A549 (cell line): ENCODE data around the gene PMM2. TPM values are rescaled to one million over a fixed set of nuclear protein-coding genes. Genes with fewer than 3 reads are reported as not detected.

ENCODE experiments used
- ATAC-seq, 2 experiments: fragments of 200-7000 bp in 1 of 2; fragments of >200 bp in 1 of 2; cut with Nextera tagmentation in 1 of 2; cut with Tn5 transposase in 1 of 2; 3 replicates each; pipeline versions ENCODE4 v1.8.0 to v1.9.1; 2018 to 2020; ENCODE audit warnings: mild to moderate bottlenecking in 1 of 2, moderate library complexity in 1 of 2
- CTCF ChIA-PET: fragments of 300-600 bp; sonication (Branson Sonifier 250); formaldehyde crosslinking; extraction: SDS; loops from one replicate; lab custom pipeline; 2021; ENCODE audit warnings: antibody characterized with exemption, inconsistent platforms; lab: Yijun Ruan, JAX
- POLR2A ChIA-PET: fragments of 350-600 bp; formaldehyde crosslinking; extraction: SDS; loops from one replicate; lab custom pipeline; 2021; ENCODE audit warnings: antibody characterized with exemption, inconsistent platforms; lab: Yijun Ruan, JAX
- DNase-seq, 2 experiments: peaks; one replicate each; pipeline versions ENCODE4 v3.0.0 to v3.0.0-alpha.2; 2011 to 2016; ENCODE audit warnings: low read depth in 1 of 2, low spot score in 1 of 2
- FAIRE-seq: peaks from 2 replicates; lab custom pipeline; 2011; peaks lifted over from hg19 to GRCh38; lab: Jason Lieb, UNC
- H3K27ac ChIP-seq, 2 experiments: fragments of >200 bp; sonication (Bioruptor Twin); formaldehyde crosslinking; 3 replicates each; pipeline ENCODE4 v1.5.1; 2016 to 2017
- H3K4me1 ChIP-seq: fragments of >200 bp; sonication (Bioruptor Twin); formaldehyde crosslinking; 3 replicates; pipeline ENCODE4 v1.6.1; 2016
- H3K4me2 ChIP-seq: fragments of >200 bp; sonication (Bioruptor Twin); formaldehyde crosslinking; 3 replicates; pipeline ENCODE4 v1.6.1; 2016
- H3K4me3 ChIP-seq: fragments of >200 bp; sonication (Bioruptor Twin); formaldehyde crosslinking; 3 replicates; pipeline ENCODE4 v1.5.1; 2016
- H3K9me3 ChIP-seq: fragments of >200 bp; sonication (Bioruptor Twin); formaldehyde crosslinking; 3 replicates; pipeline ENCODE4 v1.6.1; 2016
- BHLHE40 ChIP-seq: IDR thresholded peaks from 2 replicates; pipeline ENCODE4 v1.6.1; 2012; ENCODE audit warnings: low read depth, low read length, inconsistent platforms
- CHD4 ChIP-seq: fragments of 200-600 bp; sonication (generic); IDR thresholded peaks from 2 replicates; pipeline ENCODE4 v1.6.1; 2016; ENCODE audit warnings: antibody characterized with exemption, mild to moderate bottlenecking, borderline replicate concordance
- E2F6 ChIP-seq: IDR thresholded peaks from 2 replicates; pipeline ENCODE4 v1.6.1; 2012; ENCODE audit warnings: low read depth, borderline replicate concordance
- EHF ChIP-seq: fragments of 250-450 bp; sonication (Bioruptor Pico); IDR thresholded peaks from 2 replicates; pipeline ENCODE4 v1.5.0; 2020; ENCODE audit warnings: mild to moderate bottlenecking
- ELK1 ChIP-seq: fragments of 150-350 bp; IDR thresholded peaks from 2 replicates; pipeline ENCODE4 v1.6.1; 2014; ENCODE audit warnings: low read depth, mild to moderate bottlenecking, low read length
- ESRRA ChIP-seq: fragments of 150-350 bp; IDR thresholded peaks from 2 replicates; pipeline ENCODE4 v1.6.1; 2014; ENCODE audit warnings: mild to moderate bottlenecking, low read length, borderline replicate concordance
- FOXS1 ChIP-seq: fragments of 250-450 bp; sonication (Bioruptor Pico); IDR thresholded peaks from 2 replicates; pipeline ENCODE4 v1.5.0; 2020; ENCODE audit warnings: mild to moderate bottlenecking, moderate library complexity
- HDAC2 ChIP-seq: fragments of 200-600 bp; sonication (generic); IDR thresholded peaks from 2 replicates; pipeline ENCODE4 v1.6.1; 2016
- HEYL ChIP-seq: fragments of 250-450 bp; sonication (Bioruptor Pico); IDR thresholded peaks from 2 replicates; pipeline ENCODE4 v1.8.0; 2021; ENCODE audit warnings: mild to moderate bottlenecking, moderate library complexity
- HOXA7 ChIP-seq: fragments of 250-450 bp; sonication (Bioruptor Pico); IDR thresholded peaks from 2 replicates; pipeline ENCODE4 v1.5.0; 2020; ENCODE audit warnings: mild to moderate bottlenecking, moderate library complexity
- HOXB5 ChIP-seq: fragments of 250-450 bp; sonication (Bioruptor Pico); IDR thresholded peaks from 2 replicates; pipeline ENCODE4 v1.5.0; 2020; ENCODE audit warnings: mild to moderate bottlenecking, moderate library complexity
- JUN ChIP-seq, 2 experiments: fragments of >200 bp; sonication (Bioruptor Twin); formaldehyde crosslinking; IDR thresholded peaks; 2 replicates in 1 of 2; 3 replicates in 1 of 2; pipeline ENCODE4 v1.6.1; 2016 to 2017
- JUNB ChIP-seq: fragments of >200 bp; sonication (Bioruptor Twin); formaldehyde crosslinking; IDR thresholded peaks from 2 replicates; pipeline ENCODE4 v1.6.1; 2016
- KDM1A ChIP-seq: fragments of 200-600 bp; sonication (generic); IDR thresholded peaks from 2 replicates; pipeline ENCODE4 v1.6.1; 2016; ENCODE audit warnings: low read depth, mild to moderate bottlenecking
- MAZ ChIP-seq: fragments of 150-350 bp; IDR thresholded peaks from 2 replicates; pipeline ENCODE4 v1.6.1; 2014; ENCODE audit warnings: antibody characterized with exemption, low read depth, low read length, borderline replicate concordance
- MYC ChIP-seq: IDR thresholded peaks from 2 replicates; pipeline ENCODE4 v1.6.1; 2012; ENCODE audit warnings: mild to moderate bottlenecking, inconsistent platforms, low read length, improper control_type of control experiment, borderline replicate concordance
- NPAS2 ChIP-seq: fragments of 250-450 bp; sonication (Bioruptor Pico); IDR thresholded peaks from 2 replicates; pipeline ENCODE4 v1.8.0; 2022; ENCODE audit warnings: mild to moderate bottlenecking, moderate library complexity, borderline replicate concordance
- PHF8 ChIP-seq: fragments of 200-600 bp; sonication (generic); IDR thresholded peaks from 2 replicates; pipeline ENCODE4 v1.6.1; 2016; ENCODE audit warnings: low read depth, mild to moderate bottlenecking, antibody characterized with exemption, moderate library complexity, borderline replicate concordance
- RARB ChIP-seq: fragments of 250-450 bp; sonication (Bioruptor Pico); IDR thresholded peaks from 2 replicates; pipeline ENCODE4 v1.8.0; 2021; ENCODE audit warnings: mild to moderate bottlenecking, moderate library complexity
- RCOR1 ChIP-seq: fragments of 150-350 bp; IDR thresholded peaks from 2 replicates; pipeline ENCODE4 v1.6.1; 2014; ENCODE audit warnings: antibody characterized with exemption, low read length, low read depth
- RFX5 ChIP-seq: fragments of 450-650 bp; IDR thresholded peaks from 2 replicates; pipeline ENCODE4 v1.7.1; 2014; ENCODE audit warnings: antibody characterized with exemption, mild to moderate bottlenecking, moderate library complexity
- RNF2 ChIP-seq: fragments of 200-600 bp; sonication (generic); IDR thresholded peaks from 2 replicates; pipeline ENCODE4 v1.6.1; 2016; ENCODE audit warnings: low read depth, mild to moderate bottlenecking, antibody characterized with exemption, moderate library complexity, borderline replicate concordance
- SREBF2 ChIP-seq: fragments of 450-650 bp; IDR thresholded peaks from 2 replicates; pipeline ENCODE4 v1.6.1; 2014; ENCODE audit warnings: mild to moderate bottlenecking, moderate library complexity
- TFCP2L1 ChIP-seq: fragments of 250-450 bp; sonication (Bioruptor Pico); IDR thresholded peaks from 2 replicates; pipeline ENCODE4 v1.5.0; 2021; ENCODE audit warnings: mild to moderate bottlenecking
- TP53 ChIP-seq: fragments of 250-450 bp; sonication (Bioruptor Pico); IDR thresholded peaks from 2 replicates; pipeline ENCODE4 v1.5.0; 2021; ENCODE audit warnings: mild to moderate bottlenecking, moderate library complexity
- USF2 ChIP-seq: fragments of 450-650 bp; IDR thresholded peaks from 2 replicates; pipeline ENCODE4 v1.6.1; 2014; ENCODE audit warnings: antibody characterized with exemption
- ZC3H11A ChIP-seq: fragments of 450-650 bp; IDR thresholded peaks from 2 replicates; pipeline ENCODE4 v1.6.1; 2014; ENCODE audit warnings: antibody characterized with exemption, mild to moderate bottlenecking
- WGBS: methylation state at CpG from one replicate; pipeline ENCODE4 v1.1.6; 2017; ENCODE audit errors: missing lambda C conversion rate; 5-methylcytosine and 5-hydroxymethylcytosine counted together
- polyA plus RNA-seq, 4 experiments: library from polyadenylated mRNA; depleted of rRNA in 3 of 4; stranded (reverse); fragments of >200 nt; fragmentation: RNase III in 1 of 4; extraction: RNeasy Plus Mini Kit Qiagen cat#74134 plus additional on column Dnase treatment in 1 of 4; gene quantifications; 2 replicates in 3 of 4; 3 replicates in 1 of 4; pipeline ENCODE4 v1.2.3, GENCODE V29; 2011 to 2017
- TF ChIP-seq, protein P1 (sequence below): fragments of >200 bp; sonication (Bioruptor Twin); formaldehyde crosslinking; IDR thresholded peaks from 3 replicates; pipeline ENCODE4 v1.5.1; 2016
- TF ChIP-seq, protein P2 (sequence below): fragments of 250-450 bp; sonication (Bioruptor Pico); IDR thresholded peaks from 2 replicates; pipeline ENCODE4 v1.5.0; 2021; ENCODE audit warnings: mild to moderate bottlenecking, moderate library complexity, borderline replicate concordance

PMM2 gene
- polyA plus RNA-seq, 2 of the 4 experiments (the other 2 are of a cell fraction), result 56.6 to 72.4 TPM

GRCh38 chr16:8887431-8887765 is 89.8 kb downstream of the PMM2 start:
- H3K27ac ChIP-seq, result no peak overlapping the region
- H3K4me1 ChIP-seq, result peaks cover 23% of the 10 kb centered on the region
- H3K4me2 ChIP-seq, result no peak overlapping the region
- H3K4me3 ChIP-seq, result no peak overlapping the region
- DNase-seq (no peak), FAIRE-seq (no peak), ATAC-seq (no peak)
- 95% methylated on average over 6 of the region's 6 CpGs for WGBS
- ChIA-PET POLR2A (no interaction called here), CTCF (interaction anchor here (1.6 to 9.0 kb wide), 2 partner anchors 8 to 120 kb away, joined by 4 to 147 read pairs; no protein-coding TSS in a partner anchor)
- H3K9me3 ChIP-seq, result no peaks in the 10 kb centered on the region
- no peak for TF ChIP-seq HOXA7 (CRISPR knock-in tag)
- TF ChIP-seq USF2, result no peak
- TF ChIP-seq ESRRA, result no peak
- no peak for TF ChIP-seq HDAC2
- TF ChIP-seq, protein P1, sequence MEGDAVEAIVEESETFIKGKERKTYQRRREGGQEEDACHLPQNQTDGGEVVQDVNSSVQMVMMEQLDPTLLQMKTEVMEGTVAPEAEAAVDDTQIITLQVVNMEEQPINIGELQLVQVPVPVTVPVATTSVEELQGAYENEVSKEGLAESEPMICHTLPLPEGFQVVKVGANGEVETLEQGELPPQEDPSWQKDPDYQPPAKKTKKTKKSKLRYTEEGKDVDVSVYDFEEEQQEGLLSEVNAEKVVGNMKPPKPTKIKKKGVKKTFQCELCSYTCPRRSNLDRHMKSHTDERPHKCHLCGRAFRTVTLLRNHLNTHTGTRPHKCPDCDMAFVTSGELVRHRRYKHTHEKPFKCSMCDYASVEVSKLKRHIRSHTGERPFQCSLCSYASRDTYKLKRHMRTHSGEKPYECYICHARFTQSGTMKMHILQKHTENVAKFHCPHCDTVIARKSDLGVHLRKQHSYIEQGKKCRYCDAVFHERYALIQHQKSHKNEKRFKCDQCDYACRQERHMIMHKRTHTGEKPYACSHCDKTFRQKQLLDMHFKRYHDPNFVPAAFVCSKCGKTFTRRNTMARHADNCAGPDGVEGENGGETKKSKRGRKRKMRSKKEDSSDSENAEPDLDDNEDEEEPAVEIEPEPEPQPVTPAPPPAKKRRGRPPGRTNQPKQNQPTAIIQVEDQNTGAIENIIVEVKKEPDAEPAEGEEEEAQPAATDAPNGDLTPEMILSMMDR, result no peak
- TF ChIP-seq RFX5, result no peak
- TF ChIP-seq RCOR1, result no peak
- TF ChIP-seq ELK1, result no peak
- TF ChIP-seq JUNB, result no peak
- no peak for TF ChIP-seq MYC
- TF ChIP-seq ZC3H11A, result no peak
- TF ChIP-seq SREBF2, result no peak
- TF ChIP-seq PHF8, result no peak
- no peak for TF ChIP-seq TP53 (CRISPR knock-in tag)
- TF ChIP-seq KDM1A, result no peak
- no peak for TF ChIP-seq MAZ
- TF ChIP-seq EHF (CRISPR knock-in tag), result no peak
- no peak for TF ChIP-seq HEYL (CRISPR knock-in tag)
- TF ChIP-seq JUN (IDR thresholded peaks at IDR 0.05), result no peak
- TF ChIP-seq CHD4, result no peak

- ATAC-seq, result no peak
- POLR2A ChIA-PET, result no interaction called here
- no peak for TF ChIP-seq ESRRA
- TF ChIP-seq RNF2, result no peak
- no peak for TF ChIP-seq FOXS1 (CRISPR knock-in tag)
- TF ChIP-seq, protein P2, sequence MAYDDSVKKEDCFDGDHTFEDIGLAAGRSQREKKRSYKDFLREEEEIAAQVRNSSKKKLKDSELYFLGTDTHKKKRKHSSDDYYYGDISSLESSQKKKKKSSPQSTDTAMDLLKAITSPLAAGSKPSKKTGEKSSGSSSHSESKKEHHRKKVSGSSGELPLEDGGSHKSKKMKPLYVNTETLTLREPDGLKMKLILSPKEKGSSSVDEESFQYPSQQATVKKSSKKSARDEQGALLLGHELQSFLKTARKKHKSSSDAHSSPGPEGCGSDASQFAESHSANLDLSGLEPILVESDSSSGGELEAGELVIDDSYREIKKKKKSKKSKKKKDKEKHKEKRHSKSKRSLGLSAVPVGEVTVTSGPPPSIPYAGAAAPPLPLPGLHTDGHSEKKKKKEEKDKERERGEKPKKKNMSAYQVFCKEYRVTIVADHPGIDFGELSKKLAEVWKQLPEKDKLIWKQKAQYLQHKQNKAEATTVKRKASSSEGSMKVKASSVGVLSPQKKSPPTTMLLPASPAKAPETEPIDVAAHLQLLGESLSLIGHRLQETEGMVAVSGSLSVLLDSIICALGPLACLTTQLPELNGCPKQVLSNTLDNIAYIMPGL (CRISPR knock-in tag), result no peak
- no peak for TF ChIP-seq E2F6
- TF ChIP-seq RARB (CRISPR knock-in tag), result no peak
- TF ChIP-seq MYC, result no peak
- no peak for TF ChIP-seq BHLHE40
- no peak for TF ChIP-seq NPAS2 (CRISPR knock-in tag)
- TF ChIP-seq TFCP2L1, result no peak
- TF ChIP-seq HOXB5 (CRISPR knock-in tag), result no peak
Measured at GRCh38 chr16:8887952-8888560, 90.4 kb downstream of the PMM2 start.

More at GRCh38 chr16:8887952-8888560, 90.4 kb downstream of the PMM2 start:
- no peak for DNase-seq
- CTCF ChIA-PET, result interaction anchor here (1.6 kb wide), 1 partner anchor 120 kb away, joined by 4 read pairs; no protein-coding TSS in a partner anchor
- 86% methylated on average over 16 of the region's 16 CpGs for WGBS
- Histone ChIP-seq H3K27ac (no peak overlapping the region), H3K4me3 (no peak overlapping the region), H3K9me3 (no peaks in the 10 kb centered on the region), H3K4me1 (peaks cover 23% of the 10 kb centered on the region), H3K4me2 (no peak overlapping the region)
- no peak for FAIRE-seq
